Uterus (tissue), 4 donors: Measurements from ENCODE around the gene SERF2. TPM values are rescaled to one million over a fixed set of nuclear protein-coding genes. Genes with fewer than 3 reads are reported as not detected.
A peak's percentile ranks its signal among the peaks of the same experiment; 100 is the strongest.
"Not testable (repeated sequence)": the region's sequence is repeated elsewhere in the genome, so short reads cannot be mapped to it uniquely, and the experiment has no call there.

Source experiments
- DNase-seq, 2 donors: peaks; one replicate each; pipeline ENCODE4 v3.0.0-alpha.2; 2019 to 2020
- H3K27ac ChIP-seq, 2 donors: fragments of 200-600 bp; sonication (generic); 1 replicate in 1 of 2; 2 replicates in 1 of 2; pipeline ENCODE4 v1.5.1; 2016 to 2018
- H3K27me3 ChIP-seq, 2 donors: fragments of 200-600 bp; sonication (generic); one replicate each; pipeline ENCODE4 v1.5.1; 2018 to 2019; ENCODE audit warnings: control low read depth in 1 of 2
- H3K36me3 ChIP-seq, 2 donors: fragments of 200-600 bp; sonication (generic); one replicate each; pipeline ENCODE4 v1.5.1; 2019; ENCODE audit warnings: control low read depth in 1 of 2
- H3K4me1 ChIP-seq, 2 donors: fragments of 200-600 bp; sonication (generic); one replicate each; pipeline ENCODE4 v1.5.1; 2018 to 2019; ENCODE audit warnings: control low read depth in 1 of 2
- H3K4me3 ChIP-seq, 2 donors: fragments of 200-600 bp; sonication (generic); 1 replicate in 1 of 2; 2 replicates in 1 of 2; pipeline ENCODE4 v1.5.1; 2018 to 2019; ENCODE audit warnings: mild to moderate bottlenecking in 1 of 2
- H3K9me3 ChIP-seq, 2 donors: fragments of 200-600 bp; sonication (generic); one replicate each; pipeline ENCODE4 v1.5.1; 2019; ENCODE audit warnings: control low read depth in 1 of 2
- POLR2A ChIP-seq, 2 donors: fragments of 450-650 bp; IDR thresholded peaks; one replicate each; pipeline ENCODE4 v1.6.1; 2016; ENCODE audit warnings: antibody characterized with exemption in 2 of 2, mild to moderate bottlenecking in 1 of 2, moderate library complexity in 1 of 2
- intact Hi-C: fragments of 100-400 bp; cut with DNase I; formaldehyde crosslinking; loops from one replicate; pipeline ENCODE4 v1.15.1; 2023; ENCODE audit warnings: low total_unique reads
- total RNA-seq, 4 donors: library from RNA; depleted of rRNA in 3 of 4; stranded (reverse); fragments of >200 nt in 3 of 4; gene quantifications; one replicate each; pipeline versions ENCODE4 v1.1.0 to v1.2.4, GENCODE V29; 2014 to 2023
- TF ChIP-seq, protein P1 (sequence below), 4 experiments: fragments of 200-600 bp in 2 of 4; fragments of 450-650 bp in 2 of 4; sonication (generic) in 2 of 4; IDR thresholded peaks; one replicate each; pipeline ENCODE4 v1.5.1; 2016 to 2019; ENCODE audit warnings: antibody characterized with exemption in 4 of 4, mild to moderate bottlenecking in 2 of 4, moderate library complexity in 1 of 4
- donor health status: DM: yes; HTN: yes; CAD: no.

Gene SERF2
- total RNA-seq, 4 donors from 2014 or later, result 131 to 715 (median 367) TPM

DNA sequence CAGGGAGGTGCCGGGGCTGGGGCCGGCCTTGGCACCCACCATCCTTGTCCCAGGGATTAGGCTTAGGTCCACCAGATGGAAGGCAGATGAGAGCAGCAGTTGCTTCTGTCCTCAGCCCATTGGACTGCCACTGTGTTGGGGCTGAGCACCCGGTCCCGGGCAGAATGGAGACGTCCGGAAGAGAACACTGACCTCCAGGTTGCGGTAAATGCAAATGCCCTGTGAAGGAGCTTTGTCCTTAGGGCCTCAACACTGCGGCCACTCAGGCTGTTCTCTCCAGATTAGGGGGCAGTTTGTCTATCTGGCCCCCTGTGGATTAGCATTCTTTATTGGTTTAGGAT lies 7.8 kb downstream of the SERF2 start, which contains the start of gene SERINC4:
TSS of gene SERINC4 (minus strand) at position 276 of the 341 bp plus-strand sequence. CDS start at position 42, 234 bp downstream.
- TF ChIP-seq, protein P1, sequence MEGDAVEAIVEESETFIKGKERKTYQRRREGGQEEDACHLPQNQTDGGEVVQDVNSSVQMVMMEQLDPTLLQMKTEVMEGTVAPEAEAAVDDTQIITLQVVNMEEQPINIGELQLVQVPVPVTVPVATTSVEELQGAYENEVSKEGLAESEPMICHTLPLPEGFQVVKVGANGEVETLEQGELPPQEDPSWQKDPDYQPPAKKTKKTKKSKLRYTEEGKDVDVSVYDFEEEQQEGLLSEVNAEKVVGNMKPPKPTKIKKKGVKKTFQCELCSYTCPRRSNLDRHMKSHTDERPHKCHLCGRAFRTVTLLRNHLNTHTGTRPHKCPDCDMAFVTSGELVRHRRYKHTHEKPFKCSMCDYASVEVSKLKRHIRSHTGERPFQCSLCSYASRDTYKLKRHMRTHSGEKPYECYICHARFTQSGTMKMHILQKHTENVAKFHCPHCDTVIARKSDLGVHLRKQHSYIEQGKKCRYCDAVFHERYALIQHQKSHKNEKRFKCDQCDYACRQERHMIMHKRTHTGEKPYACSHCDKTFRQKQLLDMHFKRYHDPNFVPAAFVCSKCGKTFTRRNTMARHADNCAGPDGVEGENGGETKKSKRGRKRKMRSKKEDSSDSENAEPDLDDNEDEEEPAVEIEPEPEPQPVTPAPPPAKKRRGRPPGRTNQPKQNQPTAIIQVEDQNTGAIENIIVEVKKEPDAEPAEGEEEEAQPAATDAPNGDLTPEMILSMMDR (IDR thresholded peaks at IDR 0.05), result no peak
- TF ChIP-seq POLR2A (IDR thresholded peaks at IDR 0.05), result no peak
- Histone ChIP-seq H3K4me3 (peak within 1 kb of the TSS; percentile 85 to 93), H3K9me3 (no peaks in the 10 kb centered on the region), H3K4me1 (peaks cover 0 to 9% of the 10 kb centered on the region in 2 donors), H3K36me3 (no peaks in the 10 kb centered on the region), H3K27ac (peak within 1 kb of the TSS; percentile 88 to 97), H3K27me3 (no peaks in the 10 kb centered on the region)
- DNase-seq, result no peak
- intact Hi-C loops, result no loop called here

DNA sequence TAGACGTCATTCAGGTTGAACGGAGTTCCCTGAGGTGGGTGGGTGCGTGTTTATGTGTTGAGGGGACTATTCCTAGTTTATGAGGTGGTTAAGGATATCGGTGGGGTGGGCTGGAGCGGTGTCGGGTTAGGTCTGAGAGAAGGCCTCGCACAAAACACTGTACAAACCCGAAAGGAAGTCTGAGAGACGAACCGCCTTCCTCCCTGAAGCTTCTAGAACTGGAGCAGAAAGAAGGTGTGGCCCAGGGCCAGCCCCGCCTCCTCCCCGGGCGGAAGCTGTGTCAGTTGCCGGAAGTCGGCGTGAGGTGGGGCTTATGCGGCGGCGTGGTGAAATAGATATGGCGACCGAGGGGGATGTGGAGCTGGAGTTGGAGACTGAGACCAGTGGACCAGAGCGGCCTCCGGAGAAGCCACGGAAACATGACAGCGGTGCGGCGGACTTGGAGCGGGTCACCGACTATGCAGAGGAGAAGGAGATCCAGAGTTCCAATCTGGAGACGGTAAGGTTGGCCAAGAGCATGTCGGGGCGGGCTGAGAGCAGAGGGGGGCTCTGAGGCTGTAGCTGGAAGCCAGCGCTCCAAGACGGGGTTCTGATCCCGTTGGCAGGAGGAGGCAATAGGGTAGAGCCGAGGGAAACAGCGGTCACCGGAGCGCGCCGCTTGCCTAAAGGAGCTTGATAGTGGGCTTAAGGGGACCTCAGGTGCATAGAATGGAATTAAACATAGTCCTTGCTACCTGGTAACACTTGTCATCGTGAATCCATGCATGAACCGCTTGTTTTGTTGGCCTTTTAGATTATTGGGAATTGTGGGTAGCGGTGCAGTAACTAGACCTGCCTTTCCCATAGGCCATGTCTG lies 8.4 kb downstream of the SERF2 start, which contains the start of gene HYPK:
TSS of gene HYPK (plus strand) at position 314 of the 856 bp plus-strand sequence. CDS start at position 338, 24 bp downstream.
- H3K4me1 ChIP-seq, result peaks cover 0 to 5% of the 10 kb centered on the region in 2 donors
- intact Hi-C loops, result no loop called here
- H3K9me3 ChIP-seq, result no peaks in the 10 kb centered on the region
- H3K36me3 ChIP-seq, result no peaks in the 10 kb centered on the region
- H3K27ac ChIP-seq, result peak within 1 kb of the TSS; percentile 88 to 97
- peak; percentile 63 to 71 for TF ChIP-seq POLR2A (IDR thresholded peaks at IDR 0.05)
- TF ChIP-seq, protein P1 (IDR thresholded peaks at IDR 0.05), result peak in 1 of 4 experiments; percentile 6
- DNase-seq, result peak; percentile 93
- H3K4me3 ChIP-seq, result peak within 1 kb of the TSS; percentile 85 to 93
- H3K27me3 ChIP-seq, result no peaks in the 10 kb centered on the region

DNA sequence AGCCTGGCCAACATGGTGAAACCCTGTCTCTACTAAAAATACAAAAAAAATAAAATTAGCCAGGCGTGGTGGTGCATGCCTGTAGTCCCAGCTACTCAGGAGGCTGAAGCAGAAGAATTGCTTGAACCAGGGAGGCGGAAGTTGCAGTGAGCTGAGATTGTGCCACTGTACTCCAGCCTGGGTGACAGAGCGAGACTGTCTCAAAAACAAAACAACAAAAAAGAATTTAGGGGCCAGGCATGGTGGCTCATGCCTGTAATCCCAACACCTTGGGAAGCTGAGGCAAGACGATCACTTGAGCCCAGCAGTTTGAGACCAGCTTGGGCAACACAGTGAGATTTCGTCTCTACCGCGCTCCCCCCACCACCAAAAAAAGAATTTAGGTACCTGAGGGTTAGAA lies 10.6 kb downstream of the SERF2 start:
- H3K36me3 ChIP-seq, intact Hi-C loops, H3K27me3 ChIP-seq, H3K4me1 ChIP-seq, DNase-seq, H3K4me3 ChIP-seq, H3K9me3 ChIP-seq, H3K27ac ChIP-seq: not testable (repeated sequence)

DNA sequence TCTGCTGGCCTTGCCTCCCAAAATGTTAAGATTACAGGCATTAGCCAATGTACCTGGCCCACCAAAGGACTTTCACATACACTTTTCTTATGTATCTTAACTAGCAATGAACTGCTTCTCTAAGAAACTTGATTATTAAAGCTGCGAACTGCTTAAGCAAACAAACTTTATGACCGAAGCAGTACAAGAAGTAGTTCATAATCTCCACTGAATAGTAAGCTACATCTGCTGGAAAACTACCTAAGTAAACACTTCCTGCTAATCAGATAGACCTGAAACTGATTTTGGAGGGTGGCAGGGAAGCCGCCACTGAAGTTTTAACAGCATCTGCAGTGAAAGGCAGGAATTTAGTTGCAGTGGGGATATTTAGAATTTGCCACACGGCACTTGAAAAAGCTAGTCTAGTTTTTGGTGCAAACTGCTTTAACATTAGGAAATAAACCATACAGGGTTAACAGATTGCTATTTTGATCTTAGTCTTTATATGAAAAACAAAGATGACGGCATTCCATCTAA lies 16.4 kb downstream of the SERF2 start:
- Histone ChIP-seq H3K27me3 (no peaks in the 10 kb centered on the region), H3K4me3 (no peak overlapping the region), H3K4me1 (no peaks in the 10 kb centered on the region), H3K27ac (no peak overlapping the region), H3K36me3 (no peaks in the 10 kb centered on the region), H3K9me3 (no peaks in the 10 kb centered on the region)
- TF ChIP-seq POLR2A (IDR thresholded peaks at IDR 0.05), result no peak
- TF ChIP-seq, protein P1 (IDR thresholded peaks at IDR 0.05), result no peak
- intact Hi-C loops, result no loop called here
- DNase-seq, result no peak

DNA sequence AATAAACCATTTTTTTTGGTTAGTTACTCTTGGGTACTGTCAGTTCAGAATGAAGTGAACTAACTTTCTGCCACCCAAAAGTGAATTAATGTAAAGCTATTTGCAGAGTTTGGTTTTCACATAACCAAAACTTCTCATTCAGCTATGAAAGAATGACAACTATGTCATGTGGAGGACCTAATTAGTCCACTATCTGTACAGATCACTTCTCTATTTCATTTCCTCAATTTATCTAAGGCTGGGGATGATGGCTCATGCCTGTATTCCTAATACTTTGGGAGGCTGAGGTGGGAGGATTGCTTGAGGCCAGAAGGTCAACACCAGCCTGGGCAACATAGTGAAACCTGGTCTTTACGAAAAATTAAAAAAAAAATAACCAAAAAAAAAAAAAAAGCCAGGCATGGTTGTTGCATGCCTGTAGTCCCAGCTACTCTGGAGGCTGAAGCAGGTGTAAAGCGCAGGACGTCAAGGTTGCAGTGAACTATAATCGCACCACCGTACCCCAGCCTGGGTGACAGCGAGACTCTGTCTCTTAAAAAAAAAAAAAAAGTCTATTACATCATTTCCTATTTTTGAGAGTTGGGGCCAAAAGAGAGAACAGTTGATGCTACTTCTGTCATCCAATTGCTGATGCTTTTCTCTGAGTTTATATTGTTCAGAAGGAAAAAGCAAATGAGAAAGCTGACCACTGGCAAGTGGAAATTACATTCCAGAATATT lies 17.0 kb downstream of the SERF2 start:
- no peak overlapping the region for H3K27ac ChIP-seq
- TF ChIP-seq, protein P1 (IDR thresholded peaks at IDR 0.05), result no peak
- TF ChIP-seq POLR2A (IDR thresholded peaks at IDR 0.05), result no peak
- H3K36me3 ChIP-seq, result no peaks in the 10 kb centered on the region
- DNase-seq, result no peak
- no peak overlapping the region for H3K4me3 ChIP-seq
- no peaks in the 10 kb centered on the region for H3K27me3 ChIP-seq
- intact Hi-C loops, result no loop called here
- H3K9me3 ChIP-seq, result no peaks in the 10 kb centered on the region
- no peaks in the 10 kb centered on the region for H3K4me1 ChIP-seq

DNA sequence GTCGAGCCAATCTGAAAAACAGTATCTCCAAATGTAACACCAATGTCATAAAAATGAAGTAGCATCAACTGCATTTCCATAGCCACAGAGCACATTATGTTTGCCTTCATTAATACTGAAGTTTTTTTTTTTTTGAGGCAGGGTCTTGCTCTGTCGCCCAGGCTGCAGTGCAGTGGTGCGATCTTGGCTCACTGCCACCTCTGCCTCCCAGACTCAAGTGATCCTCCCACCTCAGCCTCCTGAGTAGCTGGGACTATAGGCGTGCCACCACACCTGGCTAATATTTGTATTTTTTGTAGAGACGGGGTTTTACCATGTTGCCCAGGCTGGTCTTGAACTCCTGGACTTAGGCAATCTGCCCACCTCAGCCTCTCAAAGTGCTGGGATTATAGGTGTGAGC lies 22.9 kb downstream of the SERF2 start:
- DNase-seq, intact Hi-C loops, H3K9me3 ChIP-seq, H3K4me3 ChIP-seq, H3K27ac ChIP-seq, H3K27me3 ChIP-seq, H3K36me3 ChIP-seq, H3K4me1 ChIP-seq: not testable (repeated sequence)
